ENCODE data around the gene CCDC69. TPM values are rescaled to one million over a fixed set of nuclear protein-coding genes. Genes with fewer than 3 reads are reported as not detected.

CCDC69 gene
- total RNA-seq, 1 donor from 2014 or later = 167 TPM

DNA sequence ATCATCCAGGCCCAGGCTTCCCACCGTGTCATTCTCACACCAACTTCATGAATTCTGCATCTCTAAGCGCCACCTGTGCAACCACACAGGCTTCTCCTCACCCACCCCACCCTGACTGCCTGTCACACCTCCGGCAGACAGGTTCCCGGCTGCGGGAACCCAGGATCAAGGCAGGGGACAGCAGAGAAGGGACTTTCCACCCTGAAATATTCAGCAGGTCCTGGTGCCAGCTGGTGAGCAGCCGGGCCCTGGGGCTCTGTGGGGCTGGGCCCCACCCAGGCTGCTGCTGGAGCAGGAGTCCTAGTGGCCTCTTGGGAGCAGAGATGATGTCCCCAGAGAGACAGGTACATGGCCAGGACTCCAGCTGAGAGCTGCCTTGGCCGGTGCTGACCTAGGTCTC, 79.0 kb downstream of the CCDC69 start:
- H3K9me3 ChIP-seq (replicated peaks) = no peaks in the 10 kb centered on the region
- H3K27ac ChIP-seq (replicated peaks) = no peak overlapping the region
- H3K27me3 ChIP-seq (ENCODE audit: low read depth) = no peaks in the 10 kb centered on the region
- H3K4me1 ChIP-seq = peaks cover 93% of the 10 kb centered on the region
- DNase-seq = no peak
- TF ChIP-seq, protein P1, sequence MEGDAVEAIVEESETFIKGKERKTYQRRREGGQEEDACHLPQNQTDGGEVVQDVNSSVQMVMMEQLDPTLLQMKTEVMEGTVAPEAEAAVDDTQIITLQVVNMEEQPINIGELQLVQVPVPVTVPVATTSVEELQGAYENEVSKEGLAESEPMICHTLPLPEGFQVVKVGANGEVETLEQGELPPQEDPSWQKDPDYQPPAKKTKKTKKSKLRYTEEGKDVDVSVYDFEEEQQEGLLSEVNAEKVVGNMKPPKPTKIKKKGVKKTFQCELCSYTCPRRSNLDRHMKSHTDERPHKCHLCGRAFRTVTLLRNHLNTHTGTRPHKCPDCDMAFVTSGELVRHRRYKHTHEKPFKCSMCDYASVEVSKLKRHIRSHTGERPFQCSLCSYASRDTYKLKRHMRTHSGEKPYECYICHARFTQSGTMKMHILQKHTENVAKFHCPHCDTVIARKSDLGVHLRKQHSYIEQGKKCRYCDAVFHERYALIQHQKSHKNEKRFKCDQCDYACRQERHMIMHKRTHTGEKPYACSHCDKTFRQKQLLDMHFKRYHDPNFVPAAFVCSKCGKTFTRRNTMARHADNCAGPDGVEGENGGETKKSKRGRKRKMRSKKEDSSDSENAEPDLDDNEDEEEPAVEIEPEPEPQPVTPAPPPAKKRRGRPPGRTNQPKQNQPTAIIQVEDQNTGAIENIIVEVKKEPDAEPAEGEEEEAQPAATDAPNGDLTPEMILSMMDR (IDR thresholded peaks at IDR 0.05; ENCODE audit: borderline replicate concordance) = no peak
- intact Hi-C loops (cut with micrococcal nuclease) = no loop called here
- H3K4me3 ChIP-seq = no peak overlapping the region
- peaks cover 54% of the 10 kb centered on the region for H3K36me3 ChIP-seq

DNA sequence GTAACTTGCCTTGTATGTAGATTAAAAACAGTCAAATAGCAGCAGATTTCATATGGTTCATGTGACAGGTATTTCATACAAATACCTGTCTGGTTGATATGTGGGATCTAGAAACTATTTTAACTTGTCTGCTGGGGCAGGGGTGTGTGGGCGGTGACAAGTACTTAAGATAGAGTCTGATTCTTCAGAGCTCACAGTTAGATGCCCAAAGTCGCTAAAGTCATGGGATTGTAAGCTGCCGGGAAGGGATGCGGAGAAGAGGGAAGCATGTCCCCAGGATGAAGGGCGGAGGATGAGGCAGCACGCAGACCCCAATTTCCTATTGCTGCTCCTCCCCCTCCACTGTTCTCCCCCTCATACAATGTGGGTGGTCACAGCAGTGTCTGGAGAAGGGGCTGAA, 79.6 kb downstream of the CCDC69 start:
- DNase-seq = no peak
- Histone ChIP-seq H3K4me3 (no peak overlapping the region), H3K27me3 (ENCODE audit: low read depth) (no peaks in the 10 kb centered on the region), H3K36me3 (peaks cover 60% of the 10 kb centered on the region), H3K9me3 (replicated peaks) (no peaks in the 10 kb centered on the region), H3K4me1 (peaks cover 90% of the 10 kb centered on the region), H3K27ac (replicated peaks) (no peak overlapping the region)
- TF ChIP-seq, protein P1 (IDR thresholded peaks at IDR 0.05; ENCODE audit: borderline replicate concordance) = no peak
- intact Hi-C loops (cut with micrococcal nuclease) = no loop called here

DNA sequence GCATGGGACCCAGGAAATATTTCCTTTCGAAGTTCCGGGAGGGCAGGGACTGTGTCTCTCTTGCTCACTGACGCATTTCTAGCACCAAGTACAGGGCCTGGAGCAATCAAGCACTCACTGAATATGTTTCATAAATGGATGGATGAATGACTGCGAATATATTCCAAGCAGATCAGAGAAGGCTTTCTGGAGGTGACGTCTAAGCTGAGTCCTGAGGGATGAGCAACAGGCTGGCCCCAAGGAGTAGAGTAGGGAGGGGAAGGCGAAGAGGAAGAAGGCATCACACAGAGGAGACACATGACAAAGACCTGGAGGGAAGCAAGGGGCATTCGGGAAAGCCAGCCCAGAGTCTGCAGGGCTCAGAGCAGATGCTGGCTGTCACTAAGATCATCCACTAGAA, 80.2 kb downstream of the CCDC69 start:
- H3K4me1 ChIP-seq = peaks cover 86% of the 10 kb centered on the region
- peaks cover 66% of the 10 kb centered on the region for H3K36me3 ChIP-seq
- TF ChIP-seq, protein P1 (IDR thresholded peaks at IDR 0.05; ENCODE audit: borderline replicate concordance) = no peak
- intact Hi-C loops (cut with micrococcal nuclease) = no loop called here
- H3K27ac ChIP-seq (replicated peaks) = no peak overlapping the region
- H3K9me3 ChIP-seq (replicated peaks) = no peaks in the 10 kb centered on the region
- H3K4me3 ChIP-seq = no peak overlapping the region
- DNase-seq = no peak
- no peaks in the 10 kb centered on the region for H3K27me3 ChIP-seq (ENCODE audit: low read depth)

DNA sequence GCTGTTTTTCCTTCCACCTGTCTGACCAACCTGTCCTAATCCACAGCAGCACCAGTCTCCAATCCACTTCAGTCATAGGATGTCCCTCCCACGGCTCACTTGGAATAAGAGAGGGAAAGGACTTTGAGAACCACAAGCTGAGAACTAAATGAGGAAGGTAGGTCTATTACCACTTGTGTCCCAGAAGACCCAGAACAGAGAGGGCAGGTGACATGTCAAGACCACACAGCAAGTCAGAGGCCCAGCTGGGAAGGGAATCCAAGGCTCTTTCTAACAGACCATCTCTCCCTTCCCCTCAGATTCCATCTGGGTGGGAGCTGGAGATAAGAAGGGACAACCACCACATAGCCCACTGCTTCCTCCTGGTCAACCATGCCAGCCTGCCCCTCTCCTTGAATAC, 81.0 kb downstream of the CCDC69 start:
- intact Hi-C loops (cut with micrococcal nuclease) = no loop called here
- H3K4me1 ChIP-seq = peaks cover 79% of the 10 kb centered on the region
- H3K27ac ChIP-seq (replicated peaks) = peak overlapping the region; percentile 82
- H3K27me3 ChIP-seq (ENCODE audit: low read depth) = no peaks in the 10 kb centered on the region
- H3K9me3 ChIP-seq (replicated peaks) = no peaks in the 10 kb centered on the region
- no peak for DNase-seq
- TF ChIP-seq, protein P1 (IDR thresholded peaks at IDR 0.05; ENCODE audit: borderline replicate concordance) = no peak
- H3K4me3 ChIP-seq = no peak overlapping the region
- peaks cover 73% of the 10 kb centered on the region for H3K36me3 ChIP-seq

- Histone ChIP-seq H3K4me3 (peak overlapping the region; percentile 31), H3K4me1 (peaks cover 70% of the 10 kb centered on the region), H3K36me3 (peaks cover 73% of the 10 kb centered on the region), H3K9me3 (replicated peaks) (no peaks in the 10 kb centered on the region), H3K27ac (replicated peaks) (peak overlapping the region; percentile 82), H3K27me3 (ENCODE audit: low read depth) (no peaks in the 10 kb centered on the region)
- TF ChIP-seq, protein P1 (IDR thresholded peaks at IDR 0.05; ENCODE audit: borderline replicate concordance) = no peak
- intact Hi-C loops (cut with micrococcal nuclease) = no loop called here
- peak; percentile 36 for DNase-seq
These were observed 82.4 kb downstream of the CCDC69 start for GRCh38 chr5:151141535-151141934.
